Measurements from ENCODE around the gene RPS15.

Gene RPS15

DNA sequence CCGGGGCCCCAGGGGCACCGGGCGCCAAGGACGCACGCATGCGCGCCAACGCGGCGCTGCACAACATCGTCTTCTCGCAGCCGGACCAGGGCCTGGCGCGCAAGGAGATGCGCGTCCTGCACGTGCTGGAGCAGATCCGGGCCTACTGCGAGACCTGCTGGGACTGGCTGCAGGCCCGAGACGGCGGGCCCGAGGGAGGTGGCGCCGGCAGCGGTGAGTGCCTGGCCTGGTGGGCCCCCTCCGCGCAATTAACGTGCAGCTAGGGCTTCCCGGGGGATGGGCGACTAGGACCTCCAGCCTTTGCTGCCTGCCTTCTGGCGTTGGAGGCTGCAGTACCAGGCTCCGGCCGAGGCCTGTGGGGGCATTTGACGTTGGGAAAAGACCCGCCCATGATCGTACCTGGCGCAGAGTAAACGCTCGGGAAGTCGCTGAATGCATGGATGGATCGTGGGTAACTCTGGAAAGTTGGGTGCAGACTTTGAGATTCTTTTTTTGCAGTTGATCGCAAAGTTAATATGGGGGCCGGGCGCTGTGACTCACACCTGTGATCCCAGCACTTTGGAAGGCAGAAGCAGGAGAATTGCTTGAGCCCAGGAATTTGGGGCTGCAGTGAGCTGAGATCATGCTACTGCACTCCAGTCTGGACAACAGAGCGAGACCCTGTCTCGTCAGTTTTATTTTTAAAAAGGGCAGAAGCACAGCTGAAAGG lies 19.0 kb downstream of the RPS15 start:
- intact Hi-C loops (cut with DNase I; ENCODE audit: low total_unique reads) = no loop called here
- no peak for DNase-seq
- TF ChIP-seq, protein P1, sequence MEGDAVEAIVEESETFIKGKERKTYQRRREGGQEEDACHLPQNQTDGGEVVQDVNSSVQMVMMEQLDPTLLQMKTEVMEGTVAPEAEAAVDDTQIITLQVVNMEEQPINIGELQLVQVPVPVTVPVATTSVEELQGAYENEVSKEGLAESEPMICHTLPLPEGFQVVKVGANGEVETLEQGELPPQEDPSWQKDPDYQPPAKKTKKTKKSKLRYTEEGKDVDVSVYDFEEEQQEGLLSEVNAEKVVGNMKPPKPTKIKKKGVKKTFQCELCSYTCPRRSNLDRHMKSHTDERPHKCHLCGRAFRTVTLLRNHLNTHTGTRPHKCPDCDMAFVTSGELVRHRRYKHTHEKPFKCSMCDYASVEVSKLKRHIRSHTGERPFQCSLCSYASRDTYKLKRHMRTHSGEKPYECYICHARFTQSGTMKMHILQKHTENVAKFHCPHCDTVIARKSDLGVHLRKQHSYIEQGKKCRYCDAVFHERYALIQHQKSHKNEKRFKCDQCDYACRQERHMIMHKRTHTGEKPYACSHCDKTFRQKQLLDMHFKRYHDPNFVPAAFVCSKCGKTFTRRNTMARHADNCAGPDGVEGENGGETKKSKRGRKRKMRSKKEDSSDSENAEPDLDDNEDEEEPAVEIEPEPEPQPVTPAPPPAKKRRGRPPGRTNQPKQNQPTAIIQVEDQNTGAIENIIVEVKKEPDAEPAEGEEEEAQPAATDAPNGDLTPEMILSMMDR (IDR thresholded peaks at IDR 0.05) = no peak
- Histone ChIP-seq H3K36me3 (peaks cover 9 to 16% (median 10%) of the 10 kb centered on the region in 3 donors), H3K9me3 (no peaks in the 10 kb centered on the region), H3K27me3 (peaks cover 3 to 67% of the 10 kb centered on the region in 2 donors), H3K4me1 (peaks cover 0 to 45% (median 24%) of the 10 kb centered on the region in 4 donors), H3K27ac (no peak overlapping the region), H3K4me3 (no peak overlapping the region)

DNA sequence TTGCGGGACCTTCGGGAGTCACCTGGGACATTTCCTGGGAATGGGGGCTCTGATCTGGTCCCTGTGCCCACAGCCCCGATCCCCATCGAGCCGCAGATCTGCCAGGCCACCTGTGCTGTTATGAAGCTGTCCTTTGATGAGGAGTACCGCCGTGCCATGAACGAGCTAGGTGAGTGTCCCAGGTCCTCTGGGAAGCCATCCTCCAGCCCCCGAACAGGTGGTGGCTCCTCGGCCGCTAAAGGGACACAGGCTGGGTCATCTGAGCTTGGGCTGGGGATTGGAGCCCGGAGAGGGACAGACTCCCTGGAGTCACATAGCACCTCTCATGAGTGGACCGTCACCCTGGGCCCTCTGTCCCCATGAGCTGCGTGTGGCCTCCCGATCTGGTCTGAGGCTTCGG lies 19.7 kb downstream of the RPS15 start:
- Histone ChIP-seq H3K36me3 (peaks cover 9 to 16% (median 10%) of the 10 kb centered on the region in 3 donors), H3K9me3 (no peaks in the 10 kb centered on the region), H3K4me3 (no peak overlapping the region), H3K4me1 (peaks cover 0 to 38% (median 21%) of the 10 kb centered on the region in 4 donors), H3K27me3 (peaks cover 3 to 59% of the 10 kb centered on the region in 2 donors), H3K27ac (no peak overlapping the region)
- DNase-seq = no peak
- intact Hi-C loops (cut with DNase I; ENCODE audit: low total_unique reads) = no loop called here
- TF ChIP-seq, protein P1 (IDR thresholded peaks at IDR 0.05) = no peak

DNA sequence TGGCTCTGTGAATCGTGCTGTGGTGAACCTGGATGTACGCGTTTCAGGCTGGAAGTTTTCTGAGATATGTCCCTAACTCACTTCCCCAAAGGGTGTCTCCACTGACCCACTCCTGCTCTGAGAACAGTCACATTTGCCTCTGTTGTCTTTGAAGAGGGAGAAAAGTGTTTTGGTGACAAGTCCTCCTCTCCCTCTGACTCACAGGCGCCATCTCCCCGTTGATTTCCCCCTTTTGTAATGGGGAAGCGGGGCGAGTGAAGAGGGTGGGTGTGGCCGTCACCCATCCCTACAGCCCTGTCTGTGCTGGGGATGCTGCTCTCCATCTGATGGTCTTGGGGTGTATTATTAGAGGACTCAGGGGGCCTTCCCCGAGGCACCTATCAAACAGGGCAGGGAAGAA lies 21.3 kb downstream of the RPS15 start:
- no peak overlapping the region for H3K27ac ChIP-seq
- H3K27me3 ChIP-seq = peaks cover 0 to 49% of the 10 kb centered on the region in 2 donors
- intact Hi-C loops (cut with DNase I; ENCODE audit: low total_unique reads) = no loop called here
- peaks cover 0 to 24% (median 9%) of the 10 kb centered on the region in 4 donors for H3K4me1 ChIP-seq
- DNase-seq = no peak
- no peaks in the 10 kb centered on the region for H3K9me3 ChIP-seq
- peaks cover 9 to 16% (median 10%) of the 10 kb centered on the region in 3 donors for H3K36me3 ChIP-seq
- TF ChIP-seq, protein P1 (IDR thresholded peaks at IDR 0.05) = no peak
- H3K4me3 ChIP-seq = no peak overlapping the region

DNA sequence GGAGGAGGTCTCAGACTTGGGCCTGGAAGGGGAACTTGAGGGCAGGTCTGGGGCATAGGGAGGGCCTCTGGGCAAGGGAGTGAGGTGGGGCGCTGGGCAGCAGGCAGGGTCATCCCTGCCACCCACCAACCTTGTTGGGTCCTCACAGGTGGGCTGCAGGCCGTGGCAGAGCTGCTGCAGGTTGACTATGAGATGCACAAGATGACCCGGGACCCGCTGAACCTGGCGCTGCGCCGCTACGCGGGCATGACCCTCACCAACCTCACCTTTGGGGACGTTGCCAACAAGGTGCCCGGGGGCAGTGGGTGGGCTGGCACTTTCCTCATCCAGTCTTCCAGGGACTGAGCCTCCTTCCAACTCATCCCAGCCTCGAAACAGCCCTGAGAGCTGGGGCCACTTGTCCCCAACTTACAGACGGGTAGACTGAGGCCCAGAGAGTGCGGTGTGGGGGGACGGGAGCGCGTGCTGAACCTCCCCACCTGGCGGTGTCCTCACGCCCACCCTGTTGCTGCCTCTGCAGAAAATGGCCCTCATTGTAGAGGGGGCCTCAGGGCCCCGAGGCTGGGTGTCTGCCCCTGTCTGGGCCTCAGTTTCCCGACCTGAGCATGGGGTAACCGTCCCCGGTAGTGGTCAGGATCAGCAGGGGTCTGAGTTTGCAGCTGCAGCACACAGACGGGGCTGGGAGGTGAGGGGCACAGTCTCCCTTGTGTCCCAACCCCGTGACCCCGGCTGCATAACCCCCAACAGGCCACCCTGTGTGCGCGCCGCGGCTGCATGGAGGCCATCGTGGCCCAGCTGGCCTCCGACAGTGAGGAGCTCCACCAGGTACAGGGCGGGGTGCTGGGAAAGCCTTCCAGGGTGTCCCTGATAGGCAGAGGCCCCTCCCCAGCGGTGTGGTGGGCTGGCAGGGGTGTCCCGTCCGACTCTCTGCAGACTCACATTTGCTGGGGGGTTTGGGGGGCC lies 22.1 kb downstream of the RPS15 start:
- H3K9me3 ChIP-seq = no peaks in the 10 kb centered on the region
- H3K4me3 ChIP-seq = no peak overlapping the region
- H3K4me1 ChIP-seq = peaks cover 0 to 23% (median 7%) of the 10 kb centered on the region in 4 donors
- TF ChIP-seq, protein P1 (IDR thresholded peaks at IDR 0.05) = no peak
- intact Hi-C loops (cut with DNase I; ENCODE audit: low total_unique reads) = no loop called here
- peaks cover 9 to 16% (median 10%) of the 10 kb centered on the region in 3 donors for H3K36me3 ChIP-seq
- no peak overlapping the region for H3K27ac ChIP-seq
- DNase-seq = no peak
- H3K27me3 ChIP-seq = peaks cover 0 to 45% of the 10 kb centered on the region in 2 donors

- no peak for DNase-seq
- TF ChIP-seq, protein P1 (IDR thresholded peaks at IDR 0.05) = no peak
- H3K27me3 ChIP-seq = peaks cover 0 to 45% of the 10 kb centered on the region in 2 donors
- no peaks in the 10 kb centered on the region for H3K9me3 ChIP-seq
- H3K4me3 ChIP-seq = no peak overlapping the region
- H3K27ac ChIP-seq = no peak overlapping the region
- intact Hi-C loops (cut with DNase I; ENCODE audit: low total_unique reads) = no loop called here
- H3K36me3 ChIP-seq = peaks cover 9 to 16% (median 10%) of the 10 kb centered on the region in 3 donors
- peaks cover 0 to 23% (median 16%) of the 10 kb centered on the region in 4 donors for H3K4me1 ChIP-seq
Measured at GRCh38 chr19:1461862-1462261, 23.7 kb downstream of the RPS15 start.

Measured in tibial artery (tissue), 4 donors.